CD4-positive, alpha-beta T cell treated with Interleukin-12 subunit alpha and Interleukin-12 subunit beta, for 1 hour (primary cell): ENCODE results near the gene DGCR6L.
"Not testable (repeated sequence)": the region's sequence is repeated elsewhere in the genome, so short reads cannot be mapped to it uniquely, and the experiment has no call there.

Source experiments
- DNase-seq: peaks from one replicate; pipeline ENCODE4 v3.0.0-alpha.2; 2020

DGCR6L gene

GRCh38 chr22:20274374-20274773 is 45.5 kb downstream of the DGCR6L start:
- not testable (repeated sequence) for DNase-seq

GRCh38 chr22:20273758-20274181 is 46.1 kb downstream of the DGCR6L start:
- DNase-seq = no peak

GRCh38 chr22:20272700-20273099 is 47.2 kb downstream of the DGCR6L start:
- no peak for DNase-seq

- DNase-seq = no peak
Measured at GRCh38 chr22:20272174-20272573, 47.7 kb downstream of the DGCR6L start.

- no peak for DNase-seq
Measured at GRCh38 chr22:20271114-20271994, 48.5 kb downstream of the DGCR6L start.

GRCh38 chr22:20270190-20271113 is 49.4 kb downstream of the DGCR6L start:
- DNase-seq = not testable (repeated sequence)

GRCh38 chr22:20269673-20270072 is 50.2 kb downstream of the DGCR6L start:
- DNase-seq = not testable (repeated sequence)

- not testable (repeated sequence) for DNase-seq
Measured at GRCh38 chr22:20269201-20269600, 50.7 kb downstream of the DGCR6L start.

GRCh38 chr22:20268279-20269012 is 51.4 kb downstream of the DGCR6L start, which contains the start of gene RTN4R:
TSS of gene RTN4R (minus strand) at chr22:20268318. CDS start at chr22:20268092, 226 bp downstream.
- DNase-seq = peak; percentile 60

GRCh38 chr22:20267441-20268278 is 52.2 kb downstream of the DGCR6L start:
- no peak for DNase-seq

GRCh38 chr22:20266667-20267440 is 53.0 kb downstream of the DGCR6L start:
- not testable (repeated sequence) for DNase-seq

GRCh38 chr22:20265772-20266666 is 53.8 kb downstream of the DGCR6L start:
- not testable (repeated sequence) for DNase-seq

- DNase-seq = no peak
Measured at GRCh38 chr22:20264614-20265452, 55.0 kb downstream of the DGCR6L start.
